K562 (cell line): ENCODE data around the gene EZH2. TPM values are rescaled to one million over a fixed set of nuclear protein-coding genes. Genes with fewer than 3 reads are reported as not detected.

ENCODE experiments used
- BDP1 ChIP-seq: IDR thresholded peaks from 3 replicates; pipeline ENCODE4 v1.6.1; 2011; ENCODE audit not compliant: insufficient read length, insufficient read depth
- BRD9 ChIP-seq: fragments of 450-650 bp; IDR thresholded peaks from 2 replicates; pipeline ENCODE4 v1.6.1; 2018; ENCODE audit warnings: low read depth; ENCODE audit not compliant: partially characterized antibody
- CBFA2T3 ChIP-seq: fragments of 450-650 bp; IDR thresholded peaks from 2 replicates; pipeline ENCODE4 v1.6.1; 2017
- DDX20 ChIP-seq: fragments of 450-650 bp; IDR thresholded peaks from 2 replicates; pipeline ENCODE4 v1.6.1; 2016; ENCODE audit warnings: missing genetic modification characterization, low read depth, mild to moderate bottlenecking, missing compliant biosample characterization, moderate library complexity
- EZH2 ChIP-seq: IDR thresholded peaks from 2 replicates; pipeline ENCODE4 v1.6.1; 2012; ENCODE audit warnings: low read depth, mild to moderate bottlenecking, inconsistent platforms, low read length, borderline replicate concordance
- GATAD2A ChIP-seq: fragments of 450-650 bp; IDR thresholded peaks from 2 replicates; pipeline ENCODE4 v1.6.1; 2017
- LARP7 ChIP-seq: fragments of 450-650 bp; IDR thresholded peaks from 2 replicates; pipeline ENCODE4 v1.6.1; 2016
- MXI1 ChIP-seq: IDR thresholded peaks from 2 replicates; pipeline ENCODE4 v1.6.1; 2011; ENCODE audit warnings: low read depth, mild to moderate bottlenecking, improper control_type of control experiment, low read length
- MYC ChIP-seq, 2 experiments: fragments of 250-450 bp in 1 of 2; sonication (Bioruptor Pico) in 1 of 2; IDR thresholded peaks; 2 replicates each; pipeline versions ENCODE4 v1.5.1 to v1.6.1; 2012 to 2021; ENCODE audit warnings: low read depth in 2 of 2, borderline replicate concordance in 1 of 2, improper control_type of control experiment in 1 of 2, low read length in 1 of 2, mild to moderate bottlenecking in 1 of 2, moderate library complexity in 1 of 2
- NFATC3 ChIP-seq: fragments of 450-650 bp; IDR thresholded peaks from 2 replicates; pipeline ENCODE4 v1.6.1; 2017; ENCODE audit warnings: mild to moderate bottlenecking
- TBL1XR1 ChIP-seq, 2 experiments: IDR thresholded peaks; 2 replicates each; pipeline ENCODE4 v1.6.1; 2012; ENCODE audit warnings: improper control_type of control experiment in 2 of 2, low read length in 2 of 2, mild to moderate bottlenecking in 1 of 2
- TBP ChIP-seq: optimal IDR thresholded peaks from 2 replicates; pipeline ENCODE3; 2011; ENCODE audit warnings: low read depth, low read length, improper control_type of control experiment
- TCF7 ChIP-seq: sonication (generic); IDR thresholded peaks from 2 replicates; pipeline ENCODE4 v1.6.1; 2016; ENCODE audit warnings: antibody characterized with exemption, borderline replicate concordance
- TCF7L2 ChIP-seq: fragments of 150-350 bp; IDR thresholded peaks from 2 replicates; pipeline ENCODE4 v1.6.1; 2016; ENCODE audit warnings: low read depth, mild to moderate bottlenecking, low read length, moderate library complexity
- ZNF175 ChIP-seq: fragments of 200-800 bp; sonication (Bioruptor generic); IDR thresholded peaks from 2 replicates; pipeline ENCODE4 v1.6.1; 2016; ENCODE audit warnings: low read depth, mild to moderate bottlenecking, missing genetic modification characterization, missing compliant biosample characterization
- ZNF282 ChIP-seq: sonication (generic); formaldehyde crosslinking; IDR thresholded peaks from 2 replicates; pipeline ENCODE4 v1.8.1; 2023; ENCODE audit warnings: missing genetic modification reagents
- ZNF316 ChIP-seq: fragments of 450-650 bp; IDR thresholded peaks from 2 replicates; pipeline ENCODE4 v1.6.1; 2016
- ZNF830 ChIP-seq: fragments of 250-450 bp; sonication (Bioruptor Pico); IDR thresholded peaks from 2 replicates; pipeline ENCODE4 v1.5.0; 2021; ENCODE audit warnings: mild to moderate bottlenecking
- polyA plus RNA-seq, 8 experiments: library from polyadenylated mRNA; depleted of rRNA in 4 of 8; stranded (reverse) in 5 of 8; unstranded in 3 of 8; fragments of >200 nt; fragmentation: Nextera tagmentation in 2 of 8; fragmentation: Illumina TruSeq in 1 of 8; extraction: Ambion mirVana in 2 of 8; extraction: Trizol in 1 of 8; gene quantifications; 2 replicates each; pipeline versions ENCODE4 v1.2.1 to v1.2.3, GENCODE V29; 2011 to 2014; ENCODE audit warnings: inconsistent platforms in 1 of 8, missing spikeins in 1 of 8
- total RNA-seq, 7 experiments: library from RNA; depleted of rRNA in 6 of 7; stranded (reverse); fragments of >200 nt in 6 of 7; fragmentation: Illumina TruSeq in 2 of 7; extraction: Trizol in 2 of 7; gene quantifications; 2 replicates each; pipeline versions ENCODE4 v1.2.1 to v1.2.3, GENCODE V29; 2011 to 2021; ENCODE audit warnings: low replicate concordance in 1 of 7
- TF ChIP-seq, protein P1 (sequence below): fragments of 250-450 bp; sonication (Bioruptor Pico); IDR thresholded peaks from 2 replicates; pipeline ENCODE4 v1.8.0; 2022; ENCODE audit warnings: inconsistent platforms
- TF ChIP-seq, protein P2 (sequence below): fragments of 250-450 bp; sonication (Bioruptor Pico); IDR thresholded peaks from 2 replicates; pipeline ENCODE4 v1.8.0; 2022; ENCODE audit warnings: inconsistent platforms, mild to moderate bottlenecking, moderate library complexity, borderline replicate concordance
- TF ChIP-seq, protein P3 (sequence below), 2 experiments: fragments of 450-650 bp in 1 of 2; sonication (generic) in 1 of 2; formaldehyde crosslinking in 1 of 2; IDR thresholded peaks in 1 of 2; conservative IDR thresholded peaks in 1 of 2; 2 replicates each; pipeline versions ENCODE4 v1.6.1 to v1.8.1; 2016 to 2023; ENCODE audit warnings: mild to moderate bottlenecking in 2 of 2, moderate library complexity in 2 of 2, inconsistent platforms in 1 of 2, missing genetic modification reagents in 1 of 2
- TF ChIP-seq, protein P4 (sequence below): IDR thresholded peaks from 3 replicates; pipeline ENCODE4 v1.6.1; 2011; ENCODE audit warnings: borderline replicate concordance, mild to moderate bottlenecking; ENCODE audit not compliant: insufficient read length, insufficient read depth
- TF ChIP-seq, protein P5 (sequence below): fragments of 450-650 bp; IDR thresholded peaks from 2 replicates; pipeline ENCODE4 v1.6.1; 2017; ENCODE audit warnings: antibody characterized with exemption

Gene EZH2
- total and polyA plus RNA-seq, 9 of the 15 experiments (the other 6 are each of a cell fraction or from before 2014, with no cell fraction given), result 48.7 to 175 (median 98.6) TPM

DNA sequence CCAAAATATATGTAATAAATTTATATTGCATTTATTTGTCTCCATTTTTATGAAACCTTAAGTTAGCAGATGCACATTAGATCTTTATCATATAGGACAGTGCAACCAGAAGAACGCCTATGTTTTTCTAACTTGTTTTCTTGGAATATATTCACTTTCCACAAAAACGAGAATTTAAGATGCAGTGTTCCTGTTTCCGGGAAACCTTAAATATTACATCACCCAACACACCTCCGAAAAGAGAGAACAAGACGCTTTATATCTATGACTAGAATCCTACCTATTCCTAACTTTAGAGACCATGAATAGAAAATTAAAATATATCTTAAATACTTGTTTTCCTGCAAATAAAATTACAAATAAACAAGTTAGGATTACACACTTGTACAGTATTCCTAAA, 1.9 kb downstream of the EZH2 start (continued):
- TF ChIP-seq MXI1 (0 out of 2 replicates have a peak, but pooled peaks have one; percentile 21), ZNF282 (CRISPR knock-in tag) (no peak), ZNF316 (no peak), CBFA2T3 (no peak), MYC (IDR thresholded peaks at IDR 0.05; ENCODE audit: low read depth, low read length) (peak; percentile 54; the same call in 1 of the 2 replicates), MYC (CRISPR knock-in tag; IDR thresholded peaks at IDR 0.05; ENCODE audit: borderline replicate concordance, low read depth) (no peak), DDX20 (tag) (no peak), BDP1 (no peak), TBP (no peak), GATAD2A (no peak), BRD9 (no peak), TCF7 (no peak), ZNF830 (CRISPR knock-in tag) (no peak), TCF7L2 (no peak), NFATC3 (no peak), LARP7 (no peak), ZNF175 (CRISPR knock-in tag) (0 out of 2 replicates have a peak, but pooled peaks have one; percentile 36), TBL1XR1 (IDR thresholded peaks at IDR 0.05; ENCODE audit: low read length in 2 of 2) (peak in 1 of 2 experiments; percentile 61; a peak in 1 of 4 replicates), EZH2 (no peak)
- TF ChIP-seq, protein P1, sequence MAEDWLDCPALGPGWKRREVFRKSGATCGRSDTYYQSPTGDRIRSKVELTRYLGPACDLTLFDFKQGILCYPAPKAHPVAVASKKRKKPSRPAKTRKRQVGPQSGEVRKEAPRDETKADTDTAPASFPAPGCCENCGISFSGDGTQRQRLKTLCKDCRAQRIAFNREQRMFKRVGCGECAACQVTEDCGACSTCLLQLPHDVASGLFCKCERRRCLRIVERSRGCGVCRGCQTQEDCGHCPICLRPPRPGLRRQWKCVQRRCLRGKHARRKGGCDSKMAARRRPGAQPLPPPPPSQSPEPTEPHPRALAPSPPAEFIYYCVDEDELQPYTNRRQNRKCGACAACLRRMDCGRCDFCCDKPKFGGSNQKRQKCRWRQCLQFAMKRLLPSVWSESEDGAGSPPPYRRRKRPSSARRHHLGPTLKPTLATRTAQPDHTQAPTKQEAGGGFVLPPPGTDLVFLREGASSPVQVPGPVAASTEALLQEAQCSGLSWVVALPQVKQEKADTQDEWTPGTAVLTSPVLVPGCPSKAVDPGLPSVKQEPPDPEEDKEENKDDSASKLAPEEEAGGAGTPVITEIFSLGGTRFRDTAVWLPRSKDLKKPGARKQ (CRISPR knock-in tag), result no peak
- TF ChIP-seq, protein P2, sequence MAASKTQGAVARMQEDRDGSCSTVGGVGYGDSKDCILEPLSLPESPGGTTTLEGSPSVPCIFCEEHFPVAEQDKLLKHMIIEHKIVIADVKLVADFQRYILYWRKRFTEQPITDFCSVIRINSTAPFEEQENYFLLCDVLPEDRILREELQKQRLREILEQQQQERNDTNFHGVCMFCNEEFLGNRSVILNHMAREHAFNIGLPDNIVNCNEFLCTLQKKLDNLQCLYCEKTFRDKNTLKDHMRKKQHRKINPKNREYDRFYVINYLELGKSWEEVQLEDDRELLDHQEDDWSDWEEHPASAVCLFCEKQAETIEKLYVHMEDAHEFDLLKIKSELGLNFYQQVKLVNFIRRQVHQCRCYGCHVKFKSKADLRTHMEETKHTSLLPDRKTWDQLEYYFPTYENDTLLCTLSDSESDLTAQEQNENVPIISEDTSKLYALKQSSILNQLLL (CRISPR knock-in tag), result no peak
- TF ChIP-seq, protein P3, sequence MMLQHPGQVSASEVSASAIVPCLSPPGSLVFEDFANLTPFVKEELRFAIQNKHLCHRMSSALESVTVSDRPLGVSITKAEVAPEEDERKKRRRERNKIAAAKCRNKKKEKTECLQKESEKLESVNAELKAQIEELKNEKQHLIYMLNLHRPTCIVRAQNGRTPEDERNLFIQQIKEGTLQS (IDR thresholded peaks at IDR 0.05), result peak; percentile 88
- TF ChIP-seq, protein P3 (CRISPR knock-in tag; conservative IDR thresholded peaks at IDR 0.05), result no peak
- TF ChIP-seq, protein P4, sequence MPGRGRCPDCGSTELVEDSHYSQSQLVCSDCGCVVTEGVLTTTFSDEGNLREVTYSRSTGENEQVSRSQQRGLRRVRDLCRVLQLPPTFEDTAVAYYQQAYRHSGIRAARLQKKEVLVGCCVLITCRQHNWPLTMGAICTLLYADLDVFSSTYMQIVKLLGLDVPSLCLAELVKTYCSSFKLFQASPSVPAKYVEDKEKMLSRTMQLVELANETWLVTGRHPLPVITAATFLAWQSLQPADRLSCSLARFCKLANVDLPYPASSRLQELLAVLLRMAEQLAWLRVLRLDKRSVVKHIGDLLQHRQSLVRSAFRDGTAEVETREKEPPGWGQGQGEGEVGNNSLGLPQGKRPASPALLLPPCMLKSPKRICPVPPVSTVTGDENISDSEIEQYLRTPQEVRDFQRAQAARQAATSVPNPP, result no peak
- TF ChIP-seq, protein P5, sequence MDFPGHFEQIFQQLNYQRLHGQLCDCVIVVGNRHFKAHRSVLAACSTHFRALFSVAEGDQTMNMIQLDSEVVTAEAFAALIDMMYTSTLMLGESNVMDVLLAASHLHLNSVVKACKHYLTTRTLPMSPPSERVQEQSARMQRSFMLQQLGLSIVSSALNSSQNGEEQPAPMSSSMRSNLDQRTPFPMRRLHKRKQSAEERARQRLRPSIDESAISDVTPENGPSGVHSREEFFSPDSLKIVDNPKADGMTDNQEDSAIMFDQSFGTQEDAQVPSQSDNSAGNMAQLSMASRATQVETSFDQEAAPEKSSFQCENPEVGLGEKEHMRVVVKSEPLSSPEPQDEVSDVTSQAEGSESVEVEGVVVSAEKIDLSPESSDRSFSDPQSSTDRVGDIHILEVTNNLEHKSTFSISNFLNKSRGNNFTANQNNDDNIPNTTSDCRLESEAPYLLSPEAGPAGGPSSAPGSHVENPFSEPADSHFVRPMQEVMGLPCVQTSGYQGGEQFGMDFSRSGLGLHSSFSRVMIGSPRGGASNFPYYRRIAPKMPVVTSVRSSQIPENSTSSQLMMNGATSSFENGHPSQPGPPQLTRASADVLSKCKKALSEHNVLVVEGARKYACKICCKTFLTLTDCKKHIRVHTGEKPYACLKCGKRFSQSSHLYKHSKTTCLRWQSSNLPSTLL, result no peak
